Endothelial cell of umbilical vein (primary cell): Measurements from ENCODE around the gene KDM5B. TPM values are rescaled to one million over a fixed set of nuclear protein-coding genes. Genes with fewer than 3 reads are reported as not detected.
"Not testable (repeated sequence)": the region's sequence is repeated elsewhere in the genome, so short reads cannot be mapped to it uniquely, and the experiment has no call there.

ENCODE experiments used
- BruUV-seq: library from RNA; stranded (reverse); fragments of 400-500 nt; replicated peaks from 2 replicates; lab custom pipeline; 2021; lab: Mats Ljungman, UMichigan
- CTCF ChIA-PET: fragments of 300-600, 350-600 bp; sonication (Branson Sonifier 250); formaldehyde crosslinking; loops from one replicate; lab custom pipeline; 2021; ENCODE audit warnings: antibody characterized with exemption, inconsistent platforms; lab: Charles Lee
- POLR2A ChIA-PET: fragments of 300-600, 350-600 bp; sonication (Branson Sonifier 250); formaldehyde crosslinking; loops from one replicate; lab custom pipeline; 2021; ENCODE audit warnings: antibody characterized with exemption, inconsistent platforms; lab: Charles Lee
- DNase-seq: peaks from one replicate; pipeline ENCODE4 v3.0.0-alpha.2; 2011; ENCODE audit warnings: low read depth, low spot score
- FAIRE-seq: peaks from 2 replicates; lab custom pipeline; 2011; peaks lifted over from hg19 to GRCh38; lab: Jason Lieb, UNC
- H2AFZ ChIP-seq: 2 replicates; pipeline ENCODE4 v1.6.0; 2012; ENCODE audit warnings: low read depth, low read length, control low read depth, inconsistent platforms
- H3K27ac ChIP-seq: 2 replicates; pipeline ENCODE4 v1.5.1; 2011; ENCODE audit warnings: low read depth, mild to moderate bottlenecking, control low read depth, low read length, moderate library complexity; ENCODE audit not compliant: insufficient read depth
- H3K27me3 ChIP-seq, 2 experiments: 2 replicates each; pipeline versions ENCODE4 v1.6.0 to v1.6.1; 2011; ENCODE audit warnings: low read length in 2 of 2, mixed read lengths in 1 of 2; ENCODE audit not compliant: control insufficient read depth in 2 of 2, insufficient read depth in 2 of 2
- H3K36me3 ChIP-seq, 2 experiments: 2 replicates in 1 of 2; 3 replicates in 1 of 2; pipeline ENCODE4 v1.5.1; 2011; ENCODE audit warnings: low read length in 2 of 2, mild to moderate bottlenecking in 1 of 2, moderate library complexity in 1 of 2; ENCODE audit not compliant: control insufficient read depth in 2 of 2, insufficient read depth in 2 of 2; ENCODE audit errors: extremely low read depth in 1 of 2
- H3K4me1 ChIP-seq: 3 replicates; pipeline ENCODE4 v1.5.1; 2011; ENCODE audit warnings: mild to moderate bottlenecking, low read length; ENCODE audit not compliant: control insufficient read depth, insufficient read depth; ENCODE audit errors: extremely low read depth
- H3K4me2 ChIP-seq: 2 replicates; pipeline ENCODE4 v1.6.1; 2011; ENCODE audit warnings: low read length, control low read depth, mixed read lengths; ENCODE audit not compliant: insufficient read depth
- H3K4me3 ChIP-seq, 3 experiments: fragments of 200-600 bp in 1 of 3; sonication (generic), shearing (Covaris generic) in 1 of 3; replicated peaks in 1 of 3; 2 replicates each; pipeline ENCODE4 v1.5.1; 2011 to 2016; ENCODE audit warnings: control low read depth in 3 of 3, low read length in 3 of 3, mild to moderate bottlenecking in 2 of 3, inconsistent platforms in 1 of 3, low read depth in 1 of 3, moderate library complexity in 1 of 3; ENCODE audit not compliant: insufficient read depth in 1 of 3
- H3K79me2 ChIP-seq: 2 replicates; pipeline ENCODE4 v1.6.0; 2012; ENCODE audit warnings: low read length, inconsistent platforms; ENCODE audit not compliant: control insufficient read depth, insufficient read depth
- H3K9ac ChIP-seq: replicated peaks from 2 replicates; pipeline ENCODE3; 2011; ENCODE audit warnings: low read length, control low read depth; ENCODE audit not compliant: insufficient read depth; ENCODE audit errors: extremely low read depth
- H3K9me1 ChIP-seq: replicated peaks from 3 replicates; pipeline ENCODE4 v1.6.0; 2011; ENCODE audit warnings: mild to moderate bottlenecking, low read length; ENCODE audit not compliant: control insufficient read depth, insufficient read depth; ENCODE audit errors: extremely low read depth
- H3K9me3 ChIP-seq: replicated peaks from 2 replicates; pipeline ENCODE4 v1.5.1; 2012; ENCODE audit warnings: low read length, inconsistent platforms; ENCODE audit not compliant: control insufficient read depth, insufficient read depth
- H4K20me1 ChIP-seq: replicated peaks from 2 replicates; pipeline ENCODE3; 2011; ENCODE audit warnings: mild to moderate bottlenecking, low read length; ENCODE audit not compliant: control insufficient read depth, insufficient read depth; ENCODE audit errors: extremely low read depth
- EZH2 ChIP-seq: IDR thresholded peaks from 2 replicates; pipeline ENCODE4 v1.6.1; 2012; ENCODE audit warnings: borderline replicate concordance, low read depth, mild to moderate bottlenecking, moderate library complexity, low read length, inconsistent platforms; ENCODE audit not compliant: severe bottlenecking
- FOS ChIP-seq: IDR thresholded peaks from 2 replicates; pipeline ENCODE4 v1.6.1; 2011; ENCODE audit warnings: mild to moderate bottlenecking, low read length, moderate library complexity, borderline replicate concordance; ENCODE audit not compliant: insufficient read depth
- GATA2 ChIP-seq: IDR thresholded peaks from 2 replicates; pipeline ENCODE4 v1.7.0; 2011; ENCODE audit warnings: low read depth, mild to moderate bottlenecking, moderate library complexity, mixed read lengths, low read length; ENCODE audit not compliant: insufficient read length, insufficient read depth
- JUN ChIP-seq: IDR thresholded peaks from 2 replicates; pipeline ENCODE4 v1.6.1; 2011; ENCODE audit warnings: borderline replicate concordance, low read depth; ENCODE audit not compliant: insufficient read length, insufficient read depth
- MYC ChIP-seq: IDR thresholded peaks from one replicate; pipeline ENCODE4 v1.6.1; 2011; ENCODE audit warnings: mild to moderate bottlenecking, low read depth, low read length
- POLR2A ChIP-seq: IDR thresholded peaks from 2 replicates; pipeline ENCODE4 v1.6.1; 2012; ENCODE audit warnings: low read depth, mild to moderate bottlenecking, control low read depth, low read length
- POLR2AphosphoS5 ChIP-seq: IDR thresholded peaks from 2 replicates; pipeline ENCODE4 v1.6.1; 2012; ENCODE audit warnings: low read depth, mild to moderate bottlenecking, control low read depth, low read length, moderate library complexity; ENCODE audit not compliant: insufficient read depth
- dilution Hi-C: fragments of 300-500 bp; cut with MboI; formaldehyde crosslinking; loops from one replicate; pipeline ENCODE4 v1.15.0; 2019; ENCODE audit warnings: low sequenced_read_pairs; ENCODE audit not compliant: extremely low pct_ligation_motif_present
- intact Hi-C: fragments of 100-400 bp; cut with micrococcal nuclease; formaldehyde crosslinking; loops from one replicate; pipeline ENCODE4 v1.10.0; 2022
- polyA plus RNA-seq, 4 experiments: library from polyadenylated mRNA; depleted of rRNA in 3 of 4; stranded (reverse) in 3 of 4; unstranded in 1 of 4; fragments of >200 nt; gene quantifications; 2 replicates each; pipeline versions ENCODE4 v1.2.1 to v1.2.3, GENCODE V29; 2011 to 2012; ENCODE audit warnings: missing spikeins in 1 of 4
- total RNA-seq: library from RNA; stranded (reverse); gene quantifications from 2 replicates; pipeline ENCODE4 v1.2.3, GENCODE V29; 2021
- TF ChIP-seq, protein P1 (sequence below): IDR thresholded peaks from 2 replicates; pipeline ENCODE4 v1.6.1; 2011; ENCODE audit not compliant: insufficient read depth, insufficient read length
- TF ChIP-seq, protein P2 (sequence below), 2 donors: IDR thresholded peaks; 1 replicate in 1 of 2; 2 replicates in 1 of 2; pipeline ENCODE4 v1.5.1; 2011; ENCODE audit warnings: low read length in 2 of 2, mild to moderate bottlenecking in 2 of 2, moderate library complexity in 2 of 2, control low read depth in 1 of 2, inconsistent platforms in 1 of 2, low read depth in 1 of 2; ENCODE audit not compliant: insufficient read depth in 1 of 2; ENCODE audit errors: extremely low read depth in 1 of 2

The KDM5B gene
- total and polyA plus RNA-seq, 2 donors (not counting 3 experiments of a cell fraction or from before 2014, with no cell fraction given) = 25.2 to 65.5 TPM

DNA sequence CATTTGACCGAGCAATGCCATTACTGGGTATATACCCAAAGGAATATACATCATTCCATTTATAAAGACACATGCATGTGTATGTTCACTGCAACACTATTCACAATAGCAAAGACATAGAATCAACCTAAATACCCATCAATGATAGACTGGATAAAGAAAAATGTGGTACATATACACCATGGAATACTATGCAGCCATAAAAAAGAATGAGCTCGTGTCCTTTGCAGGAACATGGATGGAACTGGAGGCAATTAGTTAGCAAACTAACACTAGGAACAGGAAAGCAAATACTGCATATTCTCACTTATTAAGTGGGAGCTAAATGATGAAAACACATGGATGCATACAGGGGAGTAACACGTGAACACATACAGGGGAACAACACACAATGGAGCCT, 63.5 kb downstream of the KDM5B start:
- dilution Hi-C loops, intact Hi-C loops, BruUV-seq, H4K20me1 ChIP-seq, H3K27ac ChIP-seq, H2AFZ ChIP-seq, CTCF ChIA-PET, H3K9me3 ChIP-seq, H3K9ac ChIP-seq, FAIRE-seq, H3K4me3 ChIP-seq, DNase-seq, H3K4me1 ChIP-seq, H3K79me2 ChIP-seq, H3K4me2 ChIP-seq, POLR2A ChIA-PET, H3K27me3 ChIP-seq, H3K9me1 ChIP-seq: not testable (repeated sequence)
- peaks cover 18 to 27% of the 10 kb centered on the region in 2 experiments for H3K36me3 ChIP-seq

DNA sequence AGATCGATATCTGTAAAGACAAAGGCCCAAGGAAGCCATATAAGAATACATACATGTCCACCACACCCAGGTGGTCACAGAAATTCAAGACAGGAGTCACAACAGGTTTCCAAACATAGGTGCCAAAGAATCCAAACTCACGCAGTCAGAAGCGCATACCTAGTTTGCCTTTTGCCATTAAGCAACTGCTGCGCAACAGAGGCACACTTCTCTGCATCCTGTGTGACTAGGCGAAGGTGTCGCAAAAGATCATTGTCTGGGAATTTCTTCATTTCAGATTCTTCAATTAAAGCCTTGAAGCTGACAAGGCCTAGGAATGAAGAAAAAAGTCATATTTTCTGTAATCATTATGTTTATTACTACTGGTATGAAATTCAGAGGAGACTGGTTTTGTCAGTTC, 65.7 kb downstream of the KDM5B start:
- Histone ChIP-seq H3K4me2 (no peak overlapping the region), H3K27ac (no peak overlapping the region), H2AFZ (no peak overlapping the region), H3K4me3 (no peak overlapping the region), H3K9me1 (no peaks in the 10 kb centered on the region), H3K79me2 (no peaks in the 10 kb centered on the region), H3K9ac (no peak overlapping the region), H4K20me1 (peaks cover 2% of the 10 kb centered on the region), H3K27me3 (no peaks in the 10 kb centered on the region), H3K9me3 (no peaks in the 10 kb centered on the region), H3K36me3 (peaks cover 14 to 24% of the 10 kb centered on the region in 2 experiments), H3K4me1 (no peaks in the 10 kb centered on the region)
- no TSS peak for BruUV-seq
- TF ChIP-seq MYC (no peak), EZH2 (no peak), GATA2 (no peak), JUN (no peak), POLR2AphosphoS5 (no peak), FOS (no peak), POLR2A (no peak)
- TF ChIP-seq, protein P1, sequence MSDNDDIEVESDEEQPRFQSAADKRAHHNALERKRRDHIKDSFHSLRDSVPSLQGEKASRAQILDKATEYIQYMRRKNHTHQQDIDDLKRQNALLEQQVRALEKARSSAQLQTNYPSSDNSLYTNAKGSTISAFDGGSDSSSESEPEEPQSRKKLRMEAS = no peak
- TF ChIP-seq, protein P2, sequence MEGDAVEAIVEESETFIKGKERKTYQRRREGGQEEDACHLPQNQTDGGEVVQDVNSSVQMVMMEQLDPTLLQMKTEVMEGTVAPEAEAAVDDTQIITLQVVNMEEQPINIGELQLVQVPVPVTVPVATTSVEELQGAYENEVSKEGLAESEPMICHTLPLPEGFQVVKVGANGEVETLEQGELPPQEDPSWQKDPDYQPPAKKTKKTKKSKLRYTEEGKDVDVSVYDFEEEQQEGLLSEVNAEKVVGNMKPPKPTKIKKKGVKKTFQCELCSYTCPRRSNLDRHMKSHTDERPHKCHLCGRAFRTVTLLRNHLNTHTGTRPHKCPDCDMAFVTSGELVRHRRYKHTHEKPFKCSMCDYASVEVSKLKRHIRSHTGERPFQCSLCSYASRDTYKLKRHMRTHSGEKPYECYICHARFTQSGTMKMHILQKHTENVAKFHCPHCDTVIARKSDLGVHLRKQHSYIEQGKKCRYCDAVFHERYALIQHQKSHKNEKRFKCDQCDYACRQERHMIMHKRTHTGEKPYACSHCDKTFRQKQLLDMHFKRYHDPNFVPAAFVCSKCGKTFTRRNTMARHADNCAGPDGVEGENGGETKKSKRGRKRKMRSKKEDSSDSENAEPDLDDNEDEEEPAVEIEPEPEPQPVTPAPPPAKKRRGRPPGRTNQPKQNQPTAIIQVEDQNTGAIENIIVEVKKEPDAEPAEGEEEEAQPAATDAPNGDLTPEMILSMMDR (IDR thresholded peaks at IDR 0.05; ENCODE audit: extremely low read depth in 1 of 2, insufficient read depth in 1 of 2, low read depth in 1 of 2, low read length in 2 of 2) = no peak
- FAIRE-seq = no peak
- intact Hi-C loops = no loop called here
- dilution Hi-C loops = no loop called here
- DNase-seq = no peak
- CTCF ChIA-PET = interaction anchor here (1.3 to 1.6 kb wide), 2 partner anchors 8 to 23 kb away, joined by 3 to 4 read pairs; no protein-coding TSS in a partner anchor
- POLR2A ChIA-PET = no interaction called here
